Tongue (tissue), 2 donors: ENCODE results near the gene FER. TPM values are rescaled to one million over a fixed set of nuclear protein-coding genes. Genes with fewer than 3 reads are reported as not detected.
"Not testable (repeated sequence)": the region's sequence is repeated elsewhere in the genome, so short reads cannot be mapped to it uniquely, and the experiment has no call there.

Experiments
- DNase-seq: peaks from one replicate; pipeline ENCODE4 v3.0.0-alpha.2; 2015
- total RNA-seq: library from RNA; depleted of rRNA; stranded (reverse); fragments of >200 nt; gene quantifications from one replicate; pipeline ENCODE4 v1.2.3, GENCODE V29; 2014

FER gene
- total RNA-seq, 1 donor from 2014 or later = 42.6 TPM

- no peak for DNase-seq
Measured at GRCh38 chr5:108747111-108747773, 455 bp upstream of the FER start.

DNA sequence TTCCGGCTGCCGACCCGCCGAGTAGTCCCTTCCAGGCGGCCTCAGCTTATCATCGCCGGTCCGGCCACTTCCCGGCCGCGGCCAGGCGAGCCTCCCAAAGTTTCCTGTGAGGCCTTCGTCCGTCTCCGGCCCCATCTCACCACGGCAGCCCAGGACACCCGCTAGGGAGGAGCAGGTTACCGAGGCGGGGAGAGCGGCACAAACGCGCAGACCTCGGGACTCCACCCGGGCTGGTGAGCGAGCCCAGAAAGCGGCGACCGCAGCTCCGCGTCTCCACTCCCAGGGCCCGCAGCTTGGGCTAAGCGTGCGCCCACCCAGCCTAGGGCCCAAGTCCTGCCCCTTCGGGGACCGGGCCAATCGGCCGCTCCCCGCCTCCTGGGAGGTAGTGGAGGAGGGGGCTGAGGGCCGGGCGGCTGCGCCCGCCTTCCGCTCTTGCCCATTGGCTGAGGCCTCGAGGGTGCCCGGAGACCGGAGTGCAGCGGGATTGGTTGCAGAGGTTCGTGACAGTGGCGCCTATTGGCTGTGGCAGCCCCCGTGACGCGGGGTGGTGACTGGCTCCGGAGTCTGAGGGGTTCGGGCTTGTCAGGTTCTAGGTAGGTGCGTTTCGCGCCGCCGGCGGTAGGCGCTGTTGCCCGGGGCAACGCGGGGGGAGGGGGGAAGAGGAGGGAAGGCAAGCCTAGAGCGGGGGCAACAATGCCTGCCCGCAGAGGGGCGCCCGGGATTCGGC, 867 bp downstream of the FER start:
- DNase-seq = peak; percentile 99

DNA sequence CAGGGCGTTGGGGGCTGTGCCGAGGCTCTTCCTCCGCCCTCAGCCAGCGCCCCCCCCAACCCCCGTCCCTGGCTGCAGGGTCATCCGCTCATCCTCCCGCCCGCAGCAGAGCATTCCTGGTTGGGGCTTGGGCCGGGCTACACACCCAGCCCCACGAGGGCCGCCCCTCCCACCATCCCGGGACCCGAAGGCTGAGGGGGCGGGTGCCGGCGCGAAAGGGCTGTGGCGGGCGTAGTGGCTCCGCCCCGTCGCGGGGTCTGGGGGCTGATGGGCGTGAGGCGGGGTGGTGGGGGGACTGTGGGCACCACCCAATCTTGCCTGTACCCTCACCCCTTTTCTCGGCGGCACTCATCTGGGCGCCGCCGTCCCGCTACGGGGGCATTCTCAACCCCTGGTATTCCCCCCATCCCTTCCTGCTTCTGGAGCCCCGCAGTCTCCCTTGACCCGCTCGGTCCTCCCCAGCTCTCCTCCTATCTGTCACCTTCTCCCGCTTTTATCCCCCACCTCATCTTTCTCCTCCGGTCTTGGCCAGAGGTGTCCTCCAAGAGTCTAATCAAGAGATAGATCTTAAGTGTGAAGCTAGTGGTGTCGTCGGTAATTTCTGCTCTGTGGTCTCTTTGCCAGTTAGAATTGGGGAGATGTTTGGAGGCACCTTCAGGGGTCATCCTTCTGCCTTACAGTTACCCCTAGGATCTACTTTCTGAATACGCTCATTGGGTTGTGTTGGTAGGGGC, 1.6 kb downstream of the FER start:
- DNase-seq = peak; percentile 83

DNA sequence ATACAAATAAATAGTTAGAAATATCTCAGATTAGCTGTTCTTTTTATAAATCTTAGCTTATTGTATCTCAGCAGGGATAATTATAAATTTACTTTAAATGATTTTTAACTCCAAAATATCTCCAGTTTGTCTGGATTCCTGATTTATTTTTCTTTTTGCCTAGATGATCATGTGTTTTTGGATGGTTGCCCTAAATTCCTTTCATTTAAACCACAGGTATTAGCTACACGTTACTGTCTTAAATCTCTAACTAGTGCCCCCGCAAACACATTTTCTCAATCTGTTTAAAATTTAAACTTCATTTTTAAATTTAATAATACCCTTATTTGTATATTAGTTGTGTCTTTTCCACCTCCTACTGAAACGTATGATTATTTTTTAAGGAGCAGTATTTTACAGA, 5.6 kb downstream of the FER start:
- no peak for DNase-seq

DNA sequence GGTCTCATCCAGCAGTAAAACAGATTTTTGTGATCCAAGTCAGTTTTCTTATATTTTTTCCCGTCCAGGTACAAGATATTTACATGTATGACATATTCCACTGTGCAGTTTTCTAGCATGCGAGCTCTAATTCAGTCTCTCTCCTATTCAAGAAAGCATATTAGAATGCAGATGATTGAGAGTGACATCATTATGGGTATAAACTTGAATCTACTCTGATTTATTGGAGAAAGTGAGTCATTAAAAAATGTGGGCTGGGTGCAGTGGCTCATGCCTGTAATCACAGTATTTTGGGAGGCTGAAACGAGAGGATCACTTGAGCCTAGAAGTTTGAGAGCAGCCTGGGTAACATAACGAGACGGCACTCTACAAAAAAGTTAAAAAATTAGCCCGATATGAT, 6.2 kb downstream of the FER start:
- no peak for DNase-seq

DNA sequence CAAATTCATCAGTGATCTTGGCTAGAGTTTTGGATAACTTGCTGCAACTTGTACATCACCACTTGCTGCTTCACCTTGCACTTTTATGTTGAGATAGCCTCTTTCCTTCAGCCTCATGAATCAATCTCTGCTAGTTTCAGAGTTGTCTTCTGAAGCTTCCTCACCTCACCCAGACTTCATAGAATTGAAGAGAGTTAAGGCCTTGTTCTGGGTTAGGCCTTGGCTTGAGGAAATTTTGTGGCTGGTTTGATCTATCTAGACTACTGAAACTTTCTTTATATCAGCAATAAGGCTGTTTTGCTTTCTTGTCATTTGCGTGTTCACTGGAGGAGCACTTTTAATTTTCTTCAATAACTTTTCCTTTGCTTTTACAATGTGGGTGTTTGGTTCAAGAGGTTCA, 12.8 kb downstream of the FER start:
- no peak for DNase-seq

- DNase-seq = no peak
Measured at GRCh38 chr5:108762660-108763059, 15.0 kb downstream of the FER start.

DNA sequence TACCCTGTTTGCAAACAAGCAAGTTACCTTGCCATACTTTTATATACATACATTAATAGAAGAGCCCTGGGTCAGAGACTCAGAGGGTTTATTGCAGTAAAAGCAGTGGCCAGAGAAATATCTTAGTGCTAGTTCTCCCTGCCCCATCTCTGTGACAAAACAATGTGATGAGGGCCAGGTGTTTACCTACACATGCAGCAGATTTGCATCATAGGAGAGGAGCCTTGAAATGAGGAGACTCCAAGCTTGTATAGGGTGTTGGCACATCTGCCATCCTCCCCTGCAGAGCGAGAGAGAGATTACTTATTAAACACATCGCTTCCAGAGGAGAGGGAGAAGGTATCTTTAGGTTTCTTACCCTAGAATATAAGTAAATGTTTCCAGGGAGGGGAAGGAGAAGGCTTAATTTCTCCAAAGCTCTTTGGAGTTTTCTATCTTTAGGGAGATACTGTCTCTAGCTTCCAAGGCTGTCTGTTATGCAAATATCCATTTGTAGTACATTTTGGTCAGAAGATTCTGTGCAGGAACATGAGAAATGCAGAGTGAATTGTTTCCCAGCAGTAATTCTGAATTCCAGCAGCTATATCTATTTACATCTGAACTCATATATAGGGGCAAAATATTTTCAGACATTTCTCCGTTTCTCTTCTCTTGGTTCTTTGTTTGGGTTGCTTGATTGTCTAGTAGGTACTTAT, 15.7 kb downstream of the FER start:
- DNase-seq = no peak

DNA sequence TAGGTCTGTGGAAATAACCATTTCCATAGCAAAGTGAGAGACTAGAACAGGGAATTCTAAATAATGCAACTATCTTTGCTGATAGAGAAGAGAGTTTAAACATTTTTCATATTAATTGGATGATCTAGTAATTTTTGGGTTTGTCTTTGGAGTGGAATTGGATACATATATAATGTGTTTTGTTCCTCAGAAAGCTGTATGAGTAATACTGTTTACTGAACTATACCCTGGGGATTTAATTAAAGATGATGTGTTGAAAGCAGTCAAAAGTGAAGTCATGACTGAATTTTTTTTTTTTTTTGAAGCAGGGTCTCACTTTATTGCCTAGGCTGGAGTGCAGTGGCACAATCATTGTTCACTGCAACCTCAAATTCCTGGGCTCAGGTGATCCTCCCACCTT, 17.9 kb downstream of the FER start:
- DNase-seq = no peak

DNA sequence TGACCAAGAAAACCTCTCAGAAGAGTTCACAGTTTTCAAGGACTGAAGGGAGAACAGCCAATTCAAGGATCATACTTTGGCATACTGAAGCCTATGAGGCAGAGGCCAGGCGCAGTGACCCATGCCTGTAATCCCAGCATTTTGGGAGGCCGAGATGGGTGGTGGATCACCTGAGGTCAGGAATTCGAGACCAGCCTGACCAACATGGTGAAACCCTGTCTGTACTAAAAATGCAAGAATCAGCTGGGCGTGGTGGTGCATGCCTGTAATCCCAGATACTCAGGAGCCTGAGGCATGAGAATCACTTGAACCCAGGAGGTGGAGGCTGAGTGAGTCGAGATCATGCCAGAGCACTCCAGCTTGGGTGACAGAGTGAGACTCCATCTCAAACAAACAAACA, 19.2 kb downstream of the FER start:
- not testable (repeated sequence) for DNase-seq

- DNase-seq = no peak
Measured at GRCh38 chr5:108769352-108769751, 21.7 kb downstream of the FER start.

DNA sequence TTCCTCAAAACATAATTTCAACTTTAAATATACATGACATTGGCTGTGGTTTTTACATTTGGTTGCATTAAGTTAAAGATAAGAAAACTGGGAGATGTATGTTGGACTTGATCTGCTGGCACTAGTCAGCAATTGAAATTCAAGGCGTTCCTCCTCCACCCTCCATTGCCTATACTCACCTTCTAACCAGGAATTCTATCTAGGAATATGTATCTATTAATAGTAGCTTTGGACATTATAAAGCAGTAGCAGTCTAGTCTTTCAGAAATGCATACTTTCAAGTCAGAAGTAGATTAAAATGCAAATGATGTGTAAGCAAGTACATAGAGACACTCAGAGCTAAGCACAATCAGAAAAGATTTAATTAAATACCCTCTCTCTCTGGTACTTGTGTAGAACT, 24.9 kb downstream of the FER start:
- DNase-seq = no peak

- no peak for DNase-seq
Measured at GRCh38 chr5:108773330-108773729, 25.6 kb downstream of the FER start.

DNA sequence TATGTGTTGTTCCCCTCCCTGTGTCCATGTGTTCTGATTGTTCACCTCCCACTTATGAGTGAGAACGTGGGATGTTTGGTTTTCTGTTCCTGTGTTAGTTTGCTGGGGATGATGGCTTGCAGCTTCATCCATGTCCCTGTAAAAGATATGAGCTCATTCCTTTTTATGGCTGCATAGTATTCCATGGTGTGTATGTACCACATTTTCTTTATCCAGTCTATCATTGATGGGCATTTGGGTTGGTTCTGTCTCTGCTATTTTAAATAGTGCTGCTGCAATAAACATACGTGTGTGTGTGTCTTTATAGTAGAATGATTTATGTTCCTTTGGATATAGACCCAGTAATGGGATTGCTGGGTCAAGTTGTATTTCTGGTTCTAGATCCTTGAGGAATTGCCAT, 26.4 kb downstream of the FER start:
- not testable (repeated sequence) for DNase-seq

GRCh38 chr5:108777582-108777981, 29.9 kb downstream of the FER start:
- DNase-seq = not testable (repeated sequence)

DNA sequence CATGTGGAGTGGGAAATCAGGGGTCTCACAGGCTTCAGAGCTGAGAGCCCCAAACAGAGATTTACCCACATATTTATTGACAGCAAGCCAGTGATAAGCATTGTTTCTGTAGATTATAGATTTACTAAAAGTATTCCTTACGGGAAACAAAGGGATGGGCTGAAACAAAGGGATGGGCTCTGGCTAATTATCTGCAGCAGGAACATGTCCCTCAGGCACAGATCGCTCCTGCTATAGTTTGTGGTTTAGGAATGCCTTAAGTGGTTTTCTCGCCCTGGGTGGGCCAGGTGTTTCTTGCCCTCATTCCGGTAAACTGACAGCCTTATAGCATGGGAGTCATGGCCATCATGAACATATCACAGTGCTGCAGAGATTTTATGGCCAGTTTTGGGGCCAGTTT, 36.9 kb downstream of the FER start:
- DNase-seq = not testable (repeated sequence)

GRCh38 chr5:108786806-108787483, 39.2 kb downstream of the FER start:
- peak; percentile 24 for DNase-seq

DNA sequence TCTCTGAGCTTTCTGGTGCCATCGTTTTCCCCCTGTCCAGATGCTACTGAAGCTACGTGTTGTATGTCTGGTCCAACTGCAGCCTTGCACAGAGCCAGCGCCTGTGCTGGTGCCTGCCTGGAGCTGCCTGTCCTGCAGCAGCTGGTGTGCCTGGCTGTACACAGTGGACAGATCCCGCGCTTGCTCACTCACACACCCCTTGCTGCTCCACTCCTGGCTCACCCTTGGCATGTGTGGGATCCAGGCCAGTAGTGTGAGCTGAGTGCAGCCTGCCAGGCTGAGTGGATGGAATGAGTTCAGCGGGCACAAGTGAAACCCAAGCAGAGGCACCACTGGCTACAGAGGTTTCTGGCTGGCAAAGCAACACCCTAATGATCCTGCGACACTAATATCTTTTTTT, 40.4 kb downstream of the FER start:
- peak; percentile 75 for DNase-seq

GRCh38 chr5:108793207-108793606, 45.5 kb downstream of the FER start:
- DNase-seq = no peak

DNA sequence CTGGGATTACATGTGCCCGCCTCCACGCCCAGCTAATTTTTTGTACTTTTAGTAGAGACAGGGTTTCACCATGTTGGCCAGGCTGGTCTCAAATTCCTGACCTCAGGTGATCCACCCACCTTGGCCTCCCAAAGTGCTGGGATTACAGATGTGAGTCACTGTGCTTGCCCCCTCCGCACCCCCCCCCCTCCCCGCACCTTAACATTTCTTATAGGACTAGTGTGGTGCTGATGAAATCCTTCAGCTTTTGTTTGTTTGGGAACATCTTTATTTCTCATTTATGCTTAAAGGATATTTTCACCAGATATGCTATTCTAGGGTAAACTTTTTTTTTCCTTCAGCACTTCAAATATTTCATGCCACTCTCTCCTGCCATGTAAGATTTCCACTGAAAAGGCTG, 46.7 kb downstream of the FER start:
- DNase-seq = not testable (repeated sequence)

- DNase-seq = no peak
Measured at GRCh38 chr5:108797396-108797795, 49.7 kb downstream of the FER start.

GRCh38 chr5:108797986-108798385, 50.3 kb downstream of the FER start:
- no peak for DNase-seq
